GM21737 (cell line): Measurements from ENCODE around the gene CRACR2A.

ENCODE experiments used
- ATAC-seq: cut with Tn5 transposase; IDR thresholded peaks from one replicate; pipeline ENCODE4 v1.9.1; 2021; ENCODE audit warnings: mild to moderate bottlenecking, moderate library complexity; ENCODE audit not compliant: unreplicated experiment

The CRACR2A gene, protein sequence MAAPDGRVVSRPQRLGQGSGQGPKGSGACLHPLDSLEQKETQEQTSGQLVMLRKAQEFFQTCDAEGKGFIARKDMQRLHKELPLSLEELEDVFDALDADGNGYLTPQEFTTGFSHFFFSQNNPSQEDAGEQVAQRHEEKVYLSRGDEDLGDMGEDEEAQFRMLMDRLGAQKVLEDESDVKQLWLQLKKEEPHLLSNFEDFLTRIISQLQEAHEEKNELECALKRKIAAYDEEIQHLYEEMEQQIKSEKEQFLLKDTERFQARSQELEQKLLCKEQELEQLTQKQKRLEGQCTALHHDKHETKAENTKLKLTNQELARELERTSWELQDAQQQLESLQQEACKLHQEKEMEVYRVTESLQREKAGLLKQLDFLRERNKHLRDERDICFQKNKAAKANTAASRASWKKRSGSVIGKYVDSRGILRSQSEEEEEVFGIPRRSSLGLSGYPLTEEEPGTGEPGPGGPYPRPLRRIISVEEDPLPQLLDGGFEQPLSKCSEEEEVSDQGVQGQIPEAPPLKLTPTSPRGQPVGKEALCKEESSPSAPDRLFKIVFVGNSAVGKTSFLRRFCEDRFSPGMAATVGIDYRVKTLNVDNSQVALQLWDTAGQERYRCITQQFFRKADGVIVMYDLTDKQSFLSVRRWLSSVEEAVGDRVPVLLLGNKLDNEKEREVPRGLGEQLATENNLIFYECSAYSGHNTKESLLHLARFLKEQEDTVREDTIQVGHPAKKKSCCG

DNA sequence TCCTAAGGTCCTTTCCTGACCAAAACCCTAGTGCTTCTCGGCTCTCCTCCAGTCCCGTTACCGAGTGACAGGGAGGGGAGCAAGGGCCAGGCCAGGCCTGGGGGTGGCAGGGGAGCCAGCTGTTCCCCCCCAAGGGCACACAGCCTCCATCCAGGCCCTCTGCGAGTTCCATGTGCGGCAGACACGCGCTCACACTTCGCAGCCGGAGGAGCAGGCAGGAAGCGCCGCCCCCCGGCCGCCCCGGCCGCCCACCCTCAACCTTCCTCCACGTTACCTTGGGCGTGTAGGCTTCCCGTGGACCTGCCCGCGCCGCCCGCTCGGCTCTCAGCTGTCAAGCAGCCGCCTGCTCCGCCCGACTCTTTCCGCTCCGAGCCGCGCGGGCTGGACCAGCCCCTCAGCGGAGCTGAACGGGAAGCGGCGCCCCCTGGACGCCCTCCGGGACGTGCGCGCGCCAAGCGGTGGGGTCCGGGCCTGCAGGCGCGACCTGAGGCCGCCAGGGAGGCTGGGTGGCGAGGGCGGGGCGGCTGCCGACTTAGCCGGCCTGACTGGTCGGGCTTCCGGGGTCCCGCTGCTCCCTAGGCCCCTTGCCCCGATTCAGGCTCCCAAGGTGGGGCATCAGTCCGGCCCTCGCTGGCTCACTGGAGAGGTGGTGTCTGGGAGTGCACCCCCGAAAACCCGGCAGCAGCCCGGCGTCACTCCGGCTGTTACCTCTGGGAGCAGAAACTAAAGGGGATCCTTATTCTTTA, at the start of gene CRACR2A:
CRACR2A (minus strand) TSS at position 369 of the 746 bp plus-strand sequence. CDS start 56,110 bp downstream, outside the sequence.
- ATAC-seq: peak; percentile 83

DNA sequence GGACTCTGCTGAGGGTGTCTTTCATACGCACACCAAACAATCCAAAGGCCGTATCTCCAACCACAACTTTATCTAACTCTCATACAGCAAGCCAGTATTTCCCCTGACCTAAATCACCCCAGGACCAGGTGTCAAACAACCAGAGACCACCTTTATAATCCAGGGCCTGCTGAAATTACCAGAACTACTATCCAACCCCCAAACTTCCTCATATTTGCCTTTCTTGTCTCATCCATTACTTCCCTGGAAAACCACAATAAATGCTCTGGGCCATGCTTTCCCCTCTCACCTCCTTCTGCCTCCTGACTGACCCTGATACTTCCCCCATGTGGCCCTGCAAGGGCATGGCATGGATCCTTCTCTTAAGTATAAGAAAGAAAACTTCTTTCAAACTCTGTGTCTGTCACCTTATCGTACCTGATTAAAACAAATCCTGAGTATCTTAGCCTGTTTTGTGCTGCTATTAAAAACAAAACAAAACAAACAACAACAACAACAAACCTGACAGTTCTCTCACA, 44.7 kb upstream of the CRACR2A start:
- no peak for ATAC-seq

GRCh38 chr12:3795492-3796133, 42.7 kb upstream of the CRACR2A start:
- ATAC-seq: no peak

- no peak for ATAC-seq
Measured at GRCh38 chr12:3795066-3795465, 42.2 kb upstream of the CRACR2A start.

- no peak for ATAC-seq
Measured at GRCh38 chr12:3792623-3793288, 39.8 kb upstream of the CRACR2A start.

- no peak for ATAC-seq
Measured at GRCh38 chr12:3791256-3791874, 38.5 kb upstream of the CRACR2A start.

- no peak for ATAC-seq
Measured at GRCh38 chr12:3790642-3791041, 37.7 kb upstream of the CRACR2A start.

DNA sequence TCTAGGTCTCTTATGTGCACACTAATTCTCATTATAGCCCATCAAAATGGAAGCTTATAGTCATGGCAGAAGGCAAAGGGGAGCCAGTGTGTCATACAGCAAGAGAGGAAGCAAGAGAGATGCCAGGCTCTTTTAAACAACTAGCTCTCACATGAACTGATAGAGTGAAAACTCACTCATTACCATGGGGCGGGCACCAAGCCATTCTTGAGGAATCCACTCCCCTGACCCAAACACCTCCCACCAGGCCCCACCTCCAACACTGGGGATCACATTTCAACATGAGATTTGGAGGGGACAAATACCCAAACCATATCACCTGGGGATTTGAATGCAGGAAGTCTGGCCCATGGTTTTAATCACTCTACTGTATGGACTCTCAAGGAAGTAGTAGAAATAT, 36.9 kb upstream of the CRACR2A start:
- ATAC-seq: no peak

GRCh38 chr12:3777206-3777809, 24.4 kb upstream of the CRACR2A start:
- ATAC-seq: no peak

DNA sequence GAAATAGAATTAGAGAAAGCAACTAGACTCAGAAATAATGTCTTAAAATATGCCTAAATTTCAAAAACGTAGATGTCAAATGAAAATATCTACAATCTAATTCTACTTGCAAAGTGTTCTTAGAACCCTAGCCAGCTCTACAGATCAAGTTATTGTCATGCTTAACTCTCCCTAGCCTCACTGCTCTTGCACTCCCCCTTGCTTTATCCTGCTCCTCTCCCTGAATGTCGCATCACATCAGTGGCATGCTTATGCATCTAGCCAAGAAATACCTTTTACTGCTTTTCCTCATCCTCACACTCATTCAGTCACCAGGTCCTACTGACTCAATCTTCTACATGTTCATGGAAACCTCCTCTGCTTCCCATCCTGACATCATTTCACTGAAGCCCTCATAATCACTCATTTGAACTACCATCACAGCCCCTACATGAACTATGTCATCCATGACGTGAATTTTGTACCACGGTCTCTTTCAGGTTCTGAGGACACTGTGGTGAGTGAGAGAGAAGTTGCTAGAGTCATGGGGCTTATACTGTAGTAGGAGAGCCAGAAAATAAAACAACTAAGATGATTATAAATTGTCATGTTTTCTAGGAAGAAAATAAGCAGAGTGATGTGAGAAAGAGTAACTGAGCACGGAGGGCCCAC, 22.6 kb upstream of the CRACR2A start:
- ATAC-seq: no peak

- ATAC-seq: no peak
Measured at GRCh38 chr12:3772380-3772779, 19.5 kb upstream of the CRACR2A start.

DNA sequence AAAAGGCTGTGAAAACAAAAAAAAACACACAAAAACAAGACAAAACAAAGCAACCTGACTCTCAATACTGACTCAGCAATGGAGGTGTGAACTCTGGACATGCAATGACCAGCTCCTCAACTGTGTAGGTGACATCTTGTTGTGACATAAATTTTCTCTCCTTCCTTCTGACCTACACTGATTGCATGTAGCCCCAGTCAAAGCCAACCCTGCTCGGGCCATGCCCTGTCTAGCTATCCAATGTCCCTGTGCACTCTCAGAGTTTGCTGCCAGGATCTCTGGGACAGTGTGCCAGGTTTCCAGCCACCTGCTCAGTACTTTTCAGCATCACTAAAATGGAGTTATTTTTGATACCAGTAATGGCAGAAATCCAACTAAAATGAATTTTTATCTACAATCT, 18.9 kb upstream of the CRACR2A start:
- no peak for ATAC-seq

DNA sequence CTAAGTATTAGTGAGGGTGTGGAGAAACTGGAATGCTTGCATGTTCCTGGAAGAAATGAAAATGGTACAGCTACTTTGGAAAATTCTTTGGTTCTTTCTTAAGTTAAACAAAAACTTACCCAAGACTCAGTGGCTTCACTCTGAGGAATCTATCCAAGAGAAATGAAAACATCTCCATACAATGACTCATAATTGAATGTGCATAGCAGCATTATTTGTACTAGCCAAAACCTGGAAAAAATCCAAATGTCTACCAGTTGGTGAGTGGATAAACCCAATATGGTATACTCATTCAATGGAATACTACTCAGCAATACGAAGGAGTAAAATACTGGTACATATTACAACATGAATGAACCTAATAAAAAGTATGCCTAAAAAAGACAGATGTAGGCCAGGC, 18.0 kb upstream of the CRACR2A start:
- ATAC-seq: no peak

GRCh38 chr12:3768911-3769447, 16.1 kb upstream of the CRACR2A start:
- no peak for ATAC-seq

GRCh38 chr12:3761116-3761735, 8.3 kb upstream of the CRACR2A start:
- ATAC-seq: no peak

GRCh38 chr12:3759878-3760277, 7.0 kb upstream of the CRACR2A start:
- no peak for ATAC-seq

GRCh38 chr12:3757261-3757660, 4.4 kb upstream of the CRACR2A start:
- no peak for ATAC-seq

GRCh38 chr12:3755898-3756297, 3.0 kb upstream of the CRACR2A start:
- no peak for ATAC-seq
